ENCODE measurements around the gene FOLR1.

GRCh38 chr11:72243173-72244059 is 51.5 kb downstream of the FOLR1 start:
- TF ChIP-seq CTCF (IDR thresholded peaks at IDR 0.05; ENCODE audit: low read length) (no peak), EZH2 (IDR thresholded peaks at IDR 0.05; ENCODE audit: borderline replicate concordance, low read length) (no peak)
